HepG2 (cell line): ENCODE data around the gene MTA2. TPM values are rescaled to one million over a fixed set of nuclear protein-coding genes. Genes with fewer than 3 reads are reported as not detected.

Experiments used
- ARNTL ChIP-seq: sonication (generic); formaldehyde crosslinking; IDR thresholded peaks from 2 replicates; pipeline ENCODE4 v1.4.0; 2020; ENCODE audit warnings: mild to moderate bottlenecking, missing genetic modification reagents
- KDM6A ChIP-seq: IDR thresholded peaks from 2 replicates; pipeline ENCODE4 v1.6.1; 2016; ENCODE audit warnings: low read depth
- RAD51 ChIP-seq: fragments of 450-650 bp; IDR thresholded peaks from 2 replicates; pipeline ENCODE4 v1.6.1; 2016; ENCODE audit warnings: borderline replicate concordance
- REXO4 ChIP-seq: sonication (generic); formaldehyde crosslinking; IDR thresholded peaks from 2 replicates; pipeline ENCODE4 v1.8.0; 2022; ENCODE audit warnings: missing genetic modification reagents, mild to moderate bottlenecking, borderline replicate concordance
- TBL1XR1 ChIP-seq: fragments of 150-350 bp; IDR thresholded peaks from 2 replicates; pipeline ENCODE4 v1.6.1; 2014; ENCODE audit warnings: borderline replicate concordance, low read length; ENCODE audit not compliant: partially characterized antibody
- ZBTB1 ChIP-seq: sonication (generic); formaldehyde crosslinking; IDR thresholded peaks from 2 replicates; pipeline ENCODE4 v1.4.0; 2020; ENCODE audit warnings: missing genetic modification reagents, borderline replicate concordance
- ZNF180 ChIP-seq: sonication (generic); formaldehyde crosslinking; IDR thresholded peaks from 2 replicates; pipeline ENCODE4 v1.4.0; 2020; ENCODE audit warnings: low read depth, missing genetic modification reagents, borderline replicate concordance
- ZNF260 ChIP-seq: sonication (generic); formaldehyde crosslinking; IDR thresholded peaks from 2 replicates; pipeline ENCODE4 v1.4.0; 2020; ENCODE audit warnings: missing genetic modification reagents, low read depth, mild to moderate bottlenecking, borderline replicate concordance
- ZNF501 ChIP-seq: sonication (generic); formaldehyde crosslinking; IDR thresholded peaks from 2 replicates; pipeline ENCODE4 v1.5.1; 2020; ENCODE audit warnings: mild to moderate bottlenecking, moderate library complexity, missing genetic modification reagents
- ZNF510 ChIP-seq: sonication (generic); formaldehyde crosslinking; IDR thresholded peaks from 2 replicates; pipeline ENCODE4 v1.4.0; 2020; ENCODE audit warnings: low read depth, mild to moderate bottlenecking, missing genetic modification reagents
- ZNF589 ChIP-seq: sonication (generic); formaldehyde crosslinking; conservative IDR thresholded peaks from 2 replicates; pipeline ENCODE4 v1.8.0; 2022; ENCODE audit warnings: mild to moderate bottlenecking, moderate library complexity, missing genetic modification reagents
- ZNF670 ChIP-seq: sonication (generic); formaldehyde crosslinking; IDR thresholded peaks from 2 replicates; pipeline ENCODE4 v1.8.0; 2022; ENCODE audit warnings: mild to moderate bottlenecking, missing genetic modification reagents, borderline replicate concordance
- ZNF678 ChIP-seq: sonication (generic); formaldehyde crosslinking; IDR thresholded peaks from 2 replicates; pipeline ENCODE4 v1.4.0; 2020; ENCODE audit warnings: mild to moderate bottlenecking, missing genetic modification reagents
- ZNF7 ChIP-seq: IDR thresholded peaks from 2 replicates; pipeline ENCODE4 v1.6.1; 2016; ENCODE audit warnings: missing biosample characterization, missing genetic modification reagents
- ZNF746 ChIP-seq: sonication (generic); formaldehyde crosslinking; IDR thresholded peaks from 2 replicates; pipeline ENCODE4 v1.8.0; 2022; ENCODE audit warnings: mild to moderate bottlenecking, missing genetic modification reagents
- ZSCAN31 ChIP-seq: sonication (generic); formaldehyde crosslinking; IDR thresholded peaks from 2 replicates; pipeline ENCODE4 v1.5.0; 2020; ENCODE audit warnings: low read depth, mild to moderate bottlenecking, missing genetic modification reagents
- polyA plus RNA-seq, 8 experiments: library from polyadenylated mRNA; depleted of rRNA in 3 of 8; stranded (reverse) in 7 of 8; unstranded in 1 of 8; fragments of >200 nt; fragmentation: Illumina TruSeq in 4 of 8; extraction: Trizol in 4 of 8; gene quantifications; 2 replicates each; pipeline versions ENCODE4 v1.2.1 to v1.2.3, GENCODE V29; 2011 to 2016; ENCODE audit warnings: low read depth in 4 of 8, missing spikeins in 1 of 8, mixed read lengths in 1 of 8; ENCODE audit not compliant: insufficient read depth in 1 of 8
- total RNA-seq, 5 experiments: library from RNA; depleted of rRNA; stranded (reverse); fragments of >200 nt; fragmentation: Illumina TruSeq; extraction: Trizol; gene quantifications; 2 replicates each; pipeline ENCODE4 v1.2.3, GENCODE V29; 2016; ENCODE audit warnings: low read depth in 1 of 5
- TF ChIP-seq, protein P1 (sequence below): sonication (generic); formaldehyde crosslinking; IDR thresholded peaks from 2 replicates; pipeline ENCODE4 v1.8.0; 2022; ENCODE audit warnings: mild to moderate bottlenecking, missing genetic modification reagents, moderate library complexity
- TF ChIP-seq, protein P2 (sequence below): sonication (generic); formaldehyde crosslinking; IDR thresholded peaks from 2 replicates; pipeline ENCODE4 v1.4.0; 2020; ENCODE audit warnings: mild to moderate bottlenecking, missing genetic modification reagents
- TF ChIP-seq, protein P3 (sequence below): sonication (generic); formaldehyde crosslinking; IDR thresholded peaks from 2 replicates; pipeline ENCODE4 v1.4.0; 2020; ENCODE audit warnings: missing genetic modification reagents

Gene MTA2
- total and polyA plus RNA-seq, 2 of the 13 experiments (the other 11 are each of a cell fraction or from before 2014, with no cell fraction given), result 14.0 to 70.0 TPM

DNA sequence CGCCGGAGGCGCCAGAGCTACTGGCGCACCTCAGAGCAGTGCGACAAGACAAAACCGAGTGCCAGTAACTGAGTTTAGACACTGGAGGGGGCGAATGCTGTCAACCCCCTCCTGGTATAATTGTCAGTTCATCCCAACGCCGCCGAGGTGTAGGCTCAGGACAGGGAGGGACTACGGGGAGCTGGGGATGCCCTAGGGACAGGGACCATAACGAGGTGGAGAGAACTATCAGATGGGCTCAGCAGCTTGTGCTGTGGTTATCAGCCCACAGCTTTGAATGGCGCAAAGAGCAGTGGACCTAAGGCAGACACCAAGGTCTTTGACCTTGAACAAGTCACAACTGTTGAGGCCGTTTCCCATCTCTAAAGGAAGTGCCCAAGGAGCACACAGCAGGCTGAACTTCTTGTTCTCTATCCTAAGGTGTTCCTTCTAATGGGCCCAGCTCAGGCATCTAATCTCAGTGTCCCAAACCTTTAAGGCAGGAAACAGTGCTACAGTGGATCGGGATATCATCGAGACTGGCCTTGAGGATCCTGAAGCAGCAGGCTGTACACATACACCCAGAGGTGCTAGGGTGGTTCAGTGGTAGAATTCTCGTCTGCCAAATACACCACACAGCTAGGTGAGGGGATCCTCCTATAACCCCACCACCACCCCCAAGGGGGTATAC is 9.4 kb downstream of the MTA2 start (continued):
- TF ChIP-seq, protein P1, sequence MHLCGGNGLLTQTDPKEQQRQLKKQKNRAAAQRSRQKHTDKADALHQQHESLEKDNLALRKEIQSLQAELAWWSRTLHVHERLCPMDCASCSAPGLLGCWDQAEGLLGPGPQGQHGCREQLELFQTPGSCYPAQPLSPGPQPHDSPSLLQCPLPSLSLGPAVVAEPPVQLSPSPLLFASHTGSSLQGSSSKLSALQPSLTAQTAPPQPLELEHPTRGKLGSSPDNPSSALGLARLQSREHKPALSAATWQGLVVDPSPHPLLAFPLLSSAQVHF (CRISPR knock-in tag), result peak; percentile 56; the same call in 1 of the 2 replicates
- TF ChIP-seq ZSCAN31 (CRISPR knock-in tag), result no peak
- TF ChIP-seq ZNF589, result no peak
- no peak for TF ChIP-seq ZNF678 (CRISPR knock-in tag)
- no peak for TF ChIP-seq REXO4 (CRISPR knock-in tag)
- TF ChIP-seq ZNF670 (CRISPR knock-in tag), result no peak
- TF ChIP-seq, protein P2, sequence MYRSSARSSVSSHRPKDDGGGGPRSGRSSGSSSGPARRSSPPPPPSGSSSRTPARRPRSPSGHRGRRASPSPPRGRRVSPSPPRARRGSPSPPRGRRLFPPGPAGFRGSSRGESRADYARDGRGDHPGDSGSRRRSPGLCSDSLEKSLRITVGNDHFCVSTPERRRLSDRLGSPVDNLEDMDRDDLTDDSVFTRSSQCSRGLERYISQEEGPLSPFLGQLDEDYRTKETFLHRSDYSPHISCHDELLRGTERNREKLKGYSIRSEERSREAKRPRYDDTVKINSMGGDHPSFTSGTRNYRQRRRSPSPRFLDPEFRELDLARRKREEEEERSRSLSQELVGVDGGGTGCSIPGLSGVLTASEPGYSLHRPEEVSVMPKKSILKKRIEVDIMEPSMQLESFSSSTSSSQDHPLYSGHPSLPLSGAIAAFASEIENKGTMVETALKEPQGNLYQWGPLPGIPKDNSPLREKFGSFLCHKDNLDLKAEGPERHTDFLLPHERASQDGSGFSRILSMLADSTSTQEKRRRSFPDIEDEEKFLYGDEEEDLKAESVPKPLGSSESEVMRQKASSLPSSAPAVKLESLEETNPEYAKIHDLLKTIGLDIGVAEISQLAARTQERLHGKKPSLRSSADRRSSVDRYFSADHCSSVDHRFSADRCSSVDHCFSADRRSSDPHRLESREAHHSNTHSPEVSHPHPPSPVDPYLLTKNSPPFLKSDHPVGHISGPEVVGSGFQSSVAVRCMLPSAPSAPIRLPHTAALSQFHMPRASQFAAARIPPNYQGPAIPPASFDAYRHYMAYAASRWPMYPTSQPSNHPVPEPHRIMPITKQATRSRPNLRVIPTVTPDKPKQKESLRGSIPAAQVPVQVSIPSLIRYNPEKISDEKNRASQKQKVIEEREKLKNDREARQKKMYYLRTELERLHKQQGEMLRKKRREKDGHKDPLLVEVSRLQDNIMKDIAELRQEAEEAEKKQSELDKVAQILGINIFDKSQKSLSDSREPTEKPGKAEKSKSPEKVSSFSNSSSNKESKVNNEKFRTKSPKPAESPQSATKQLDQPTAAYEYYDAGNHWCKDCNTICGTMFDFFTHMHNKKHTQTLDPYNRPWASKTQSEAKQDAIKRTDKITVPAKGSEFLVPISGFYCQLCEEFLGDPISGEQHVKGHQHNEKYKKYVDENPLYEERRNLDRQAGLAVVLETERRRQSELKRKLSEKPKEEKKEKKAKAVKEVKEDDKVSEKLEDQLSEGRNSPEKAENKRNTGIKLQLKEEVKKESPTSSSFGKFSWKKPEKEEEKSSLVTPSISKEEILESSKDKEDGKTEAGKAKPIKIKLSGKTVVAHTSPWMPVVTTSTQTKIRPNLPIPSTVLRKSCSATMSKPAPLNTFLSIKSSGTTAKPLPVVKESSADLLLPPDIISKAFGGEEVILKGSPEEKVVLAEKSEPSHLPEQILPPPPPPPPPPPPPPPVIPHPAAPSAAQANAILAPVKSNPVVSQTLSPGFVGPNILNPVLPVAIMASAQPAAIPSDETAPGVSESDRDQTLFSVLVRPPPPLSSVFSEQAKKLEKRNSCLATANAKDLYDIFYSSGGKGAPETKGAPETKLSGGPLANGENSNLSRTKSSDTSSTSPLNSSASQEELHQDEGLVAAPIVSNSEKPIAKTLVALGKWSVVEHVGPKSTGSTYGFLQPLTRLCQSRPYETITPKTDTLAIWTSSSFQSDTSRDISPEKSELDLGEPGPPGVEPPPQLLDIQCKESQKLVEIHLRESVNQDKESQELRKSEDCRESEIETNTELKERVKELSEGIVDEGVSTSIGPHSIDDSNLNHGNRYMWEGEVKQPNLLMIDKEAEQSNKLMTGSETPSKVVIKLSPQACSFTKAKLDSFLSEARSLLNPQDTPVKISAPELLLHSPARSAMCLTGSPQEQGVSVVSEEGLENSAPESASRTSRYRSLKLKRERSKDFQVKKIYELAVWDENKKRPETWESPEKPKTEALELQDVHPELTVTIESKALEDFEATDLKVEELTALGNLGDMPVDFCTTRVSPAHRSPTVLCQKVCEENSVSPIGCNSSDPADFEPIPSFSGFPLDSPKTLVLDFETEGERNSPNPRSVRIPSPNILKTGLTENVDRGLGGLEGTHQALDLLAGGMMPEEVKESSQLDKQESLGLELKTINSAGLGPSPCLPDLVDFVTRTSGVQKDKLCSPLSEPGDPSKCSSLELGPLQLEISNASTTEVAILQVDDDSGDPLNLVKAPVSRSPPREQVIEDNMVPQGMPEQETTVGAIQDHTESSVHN (CRISPR knock-in tag), result no peak
- TF ChIP-seq ARNTL (CRISPR knock-in tag), result no peak
- TF ChIP-seq, protein P3, sequence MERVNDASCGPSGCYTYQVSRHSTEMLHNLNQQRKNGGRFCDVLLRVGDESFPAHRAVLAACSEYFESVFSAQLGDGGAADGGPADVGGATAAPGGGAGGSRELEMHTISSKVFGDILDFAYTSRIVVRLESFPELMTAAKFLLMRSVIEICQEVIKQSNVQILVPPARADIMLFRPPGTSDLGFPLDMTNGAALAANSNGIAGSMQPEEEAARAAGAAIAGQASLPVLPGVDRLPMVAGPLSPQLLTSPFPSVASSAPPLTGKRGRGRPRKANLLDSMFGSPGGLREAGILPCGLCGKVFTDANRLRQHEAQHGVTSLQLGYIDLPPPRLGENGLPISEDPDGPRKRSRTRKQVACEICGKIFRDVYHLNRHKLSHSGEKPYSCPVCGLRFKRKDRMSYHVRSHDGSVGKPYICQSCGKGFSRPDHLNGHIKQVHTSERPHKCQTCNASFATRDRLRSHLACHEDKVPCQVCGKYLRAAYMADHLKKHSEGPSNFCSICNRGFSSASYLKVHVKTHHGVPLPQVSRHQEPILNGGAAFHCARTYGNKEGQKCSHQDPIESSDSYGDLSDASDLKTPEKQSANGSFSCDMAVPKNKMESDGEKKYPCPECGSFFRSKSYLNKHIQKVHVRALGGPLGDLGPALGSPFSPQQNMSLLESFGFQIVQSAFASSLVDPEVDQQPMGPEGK (CRISPR knock-in tag), result peak; percentile 29; the same call in 1 of the 2 replicates
- TF ChIP-seq ZNF746 (CRISPR knock-in tag), result 0 out of 2 replicates have a peak, but pooled peaks have one; percentile 10
- TF ChIP-seq ZBTB1 (CRISPR knock-in tag), result no peak
- TF ChIP-seq ZNF260 (CRISPR knock-in tag), result no peak
- no peak for TF ChIP-seq ZNF180 (CRISPR knock-in tag)
- TF ChIP-seq TBL1XR1, result no peak
- no peak for TF ChIP-seq RAD51
- TF ChIP-seq ZNF501 (CRISPR knock-in tag), result peak; percentile 57; the same call in 1 of the 2 replicates
- TF ChIP-seq ZNF7 (CRISPR knock-in tag), result no peak
- TF ChIP-seq ZNF510 (CRISPR knock-in tag), result no peak
- no peak for TF ChIP-seq KDM6A (CRISPR knock-in tag)
